ENCODE results near the gene DNAH9. TPM values are rescaled to one million over a fixed set of nuclear protein-coding genes. Genes with fewer than 3 reads are reported as not detected.

Gene DNAH9
- polyA plus RNA-seq, 1 donor (not counting 4 experiments of a cell fraction or from before 2014, with no cell fraction given): 0.42 TPM

GRCh38 chr17:11720816-11721215, 122.5 kb downstream of the DNAH9 start:
- dilution Hi-C loops (cut with MboI; ENCODE audit: extremely low pct_ligation_motif_present, low sequenced_read_pairs): no loop called here
- no peak overlapping the region for H3K4me3 ChIP-seq (ENCODE audit: control insufficient read depth in 2 of 3, extremely low read depth in 1 of 3, insufficient read depth in 2 of 3, low read depth in 1 of 3, low read length in 3 of 3)
- no peaks in the 10 kb centered on the region for H3K36me3 ChIP-seq (ENCODE audit: control insufficient read depth in 2 of 2, extremely low read depth in 1 of 2, insufficient read depth in 2 of 2, low read length in 2 of 2)
- no peaks in the 10 kb centered on the region for H3K4me1 ChIP-seq (ENCODE audit: control insufficient read depth, extremely low read depth, insufficient read depth, low read length)
- no peaks in the 10 kb centered on the region for H3K9me1 ChIP-seq (ENCODE audit: control insufficient read depth, extremely low read depth, insufficient read depth, low read length)
- no peaks in the 10 kb centered on the region for H4K20me1 ChIP-seq (ENCODE audit: control insufficient read depth, extremely low read depth, insufficient read depth, low read length)
- no peak overlapping the region for H3K27ac ChIP-seq (ENCODE audit: control insufficient read depth, insufficient read depth, low read length)
- no peaks in the 10 kb centered on the region for H3K9me3 ChIP-seq (ENCODE audit: control insufficient read depth, low read depth, low read length)
- no peaks in the 10 kb centered on the region for H3K79me2 ChIP-seq (ENCODE audit: control insufficient read depth, insufficient read depth, low read length)
- no peaks in the 10 kb centered on the region for H3K27me3 ChIP-seq (ENCODE audit: control insufficient read depth, extremely low read depth, insufficient read depth, low read length)
- FAIRE-seq (no peak), DNase-seq (ENCODE audit: low read depth, low spot score) (no peak)
- TF ChIP-seq CTCF (optimal IDR thresholded peaks at IDR 0.05 in 1 of 3, IDR thresholded peaks at IDR 0.05 in 1 of 3, conservative IDR thresholded peaks at IDR 0.05 in 1 of 3; ENCODE audit: extremely low read depth in 1 of 3, insufficient read depth in 2 of 3, low read length in 3 of 3) (no peak), EZH2 (IDR thresholded peaks at IDR 0.05; ENCODE audit: low read length) (no peak)
- H3K9ac ChIP-seq (ENCODE audit: control insufficient read depth, extremely low read depth, insufficient read depth, low read length): no peak overlapping the region
- H2AFZ ChIP-seq (ENCODE audit: control insufficient read depth, low read length): no peak overlapping the region
- no peak overlapping the region for H3K4me2 ChIP-seq (ENCODE audit: control insufficient read depth, extremely low read depth, insufficient read depth, low read depth, low read length)

- no peak overlapping the region for H3K4me3 ChIP-seq (ENCODE audit: control insufficient read depth in 2 of 3, extremely low read depth in 1 of 3, insufficient read depth in 2 of 3, low read depth in 1 of 3, low read length in 3 of 3)
- FAIRE-seq (no peak), DNase-seq (ENCODE audit: low read depth, low spot score) (no peak)
- TF ChIP-seq CTCF (optimal IDR thresholded peaks at IDR 0.05 in 1 of 3, IDR thresholded peaks at IDR 0.05 in 1 of 3, conservative IDR thresholded peaks at IDR 0.05 in 1 of 3; ENCODE audit: extremely low read depth in 1 of 3, insufficient read depth in 2 of 3, low read length in 3 of 3) (no peak), EZH2 (IDR thresholded peaks at IDR 0.05; ENCODE audit: low read length) (no peak)
- H2AFZ ChIP-seq (ENCODE audit: control insufficient read depth, low read length): no peak overlapping the region
- H3K27ac ChIP-seq (ENCODE audit: control insufficient read depth, insufficient read depth, low read length): no peak overlapping the region
- no peaks in the 10 kb centered on the region for H3K9me1 ChIP-seq (ENCODE audit: control insufficient read depth, extremely low read depth, insufficient read depth, low read length)
- dilution Hi-C loops (cut with MboI; ENCODE audit: extremely low pct_ligation_motif_present, low sequenced_read_pairs): no loop called here
- H4K20me1 ChIP-seq (ENCODE audit: control insufficient read depth, extremely low read depth, insufficient read depth, low read length): no peaks in the 10 kb centered on the region
- no peaks in the 10 kb centered on the region for H3K79me2 ChIP-seq (ENCODE audit: control insufficient read depth, insufficient read depth, low read length)
- H3K4me1 ChIP-seq (ENCODE audit: control insufficient read depth, extremely low read depth, insufficient read depth, low read length): no peaks in the 10 kb centered on the region
- H3K27me3 ChIP-seq (ENCODE audit: control insufficient read depth, extremely low read depth, insufficient read depth, low read length): no peaks in the 10 kb centered on the region
- H3K4me2 ChIP-seq (ENCODE audit: control insufficient read depth, extremely low read depth, insufficient read depth, low read depth, low read length): no peak overlapping the region
- no peaks in the 10 kb centered on the region for H3K36me3 ChIP-seq (ENCODE audit: control insufficient read depth in 2 of 2, extremely low read depth in 1 of 2, insufficient read depth in 2 of 2, low read length in 2 of 2)
- H3K9ac ChIP-seq (ENCODE audit: control insufficient read depth, extremely low read depth, insufficient read depth, low read length): no peak overlapping the region
- H3K9me3 ChIP-seq (ENCODE audit: control insufficient read depth, low read depth, low read length): peaks cover 5% of the 10 kb centered on the region
Measured at GRCh38 chr17:11730747-11731146, 132.5 kb downstream of the DNAH9 start.
